Activated effector memory CD4-positive, alpha-beta T cell treated with Interleukin-2 at 50 U/mL for 16 hours (primary cell): ENCODE measurements around the gene MOB4.
"Not testable (repeated sequence)": the region's sequence is repeated elsewhere in the genome, so short reads cannot be mapped to it uniquely, and the experiment has no call there.

Experiments used
- DNase-seq: peaks from one replicate; pipeline ENCODE4 v3.0.0-alpha.2; 2020

MOB4 gene

GRCh38 chr2:197515739-197516392, at the start of gene MOB4:
TSS of gene MOB4 (plus strand) at chr2:197516066. CDS start at chr2:197516087, 21 bp downstream.
- DNase-seq, result peak; percentile 91

GRCh38 chr2:197472166-197472565, 43.7 kb upstream of the MOB4 start:
- DNase-seq, result no peak

- no peak for DNase-seq
Measured at GRCh38 chr2:197477797-197478196, 38.1 kb upstream of the MOB4 start.

- no peak for DNase-seq
Measured at GRCh38 chr2:197480165-197481036, 35.5 kb upstream of the MOB4 start.

GRCh38 chr2:197484248-197484647, 31.6 kb upstream of the MOB4 start:
- DNase-seq, result not testable (repeated sequence)

GRCh38 chr2:197486175-197486574, 29.7 kb upstream of the MOB4 start:
- no peak for DNase-seq

GRCh38 chr2:197487385-197487784, 28.5 kb upstream of the MOB4 start:
- DNase-seq, result no peak

GRCh38 chr2:197495433-197496134, 20.3 kb upstream of the MOB4 start:
- DNase-seq, result no peak

- no peak for DNase-seq
Measured at GRCh38 chr2:197496695-197497094, 19.2 kb upstream of the MOB4 start.

GRCh38 chr2:197497326-197497725, 18.5 kb upstream of the MOB4 start:
- DNase-seq, result no peak

- DNase-seq, result no peak
Measured at GRCh38 chr2:197498235-197498936, 17.5 kb upstream of the MOB4 start.

GRCh38 chr2:197498937-197499593, 16.8 kb upstream of the MOB4 start:
- DNase-seq, result peak; percentile 24

GRCh38 chr2:197499594-197500502, 16.0 kb upstream of the MOB4 start, which contains the start of the genes HSPD1 and HSPE1:
TSS of gene HSPD1 (minus strand) at chr2:197499840. CDS start at chr2:197498848, 992 bp downstream.
TSS of gene HSPE1 (plus strand) at chr2:197500379. CDS start at chr2:197500437, 58 bp downstream.
- DNase-seq, result peak; percentile 96

GRCh38 chr2:197500503-197501131, 15.2 kb upstream of the MOB4 start:
- DNase-seq, result no peak

GRCh38 chr2:197502201-197502600, 13.7 kb upstream of the MOB4 start:
- no peak for DNase-seq

- no peak for DNase-seq
Measured at GRCh38 chr2:197502685-197503084, 13.2 kb upstream of the MOB4 start.

- no peak for DNase-seq
Measured at GRCh38 chr2:197504000-197504399, 11.9 kb upstream of the MOB4 start.

GRCh38 chr2:197504512-197504911, 11.4 kb upstream of the MOB4 start:
- DNase-seq, result no peak

GRCh38 chr2:197506658-197507057, 9.2 kb upstream of the MOB4 start:
- DNase-seq, result no peak

- no peak for DNase-seq
Measured at GRCh38 chr2:197513915-197514314, 2.0 kb upstream of the MOB4 start.

- no peak for DNase-seq
Measured at GRCh38 chr2:197514754-197515153, 1.1 kb upstream of the MOB4 start.
